GM19023 (cell line): ENCODE measurements around the gene VPS37C.

Experiments used
- ATAC-seq: cut with Tn5 transposase; IDR thresholded peaks from one replicate; pipeline ENCODE4 v1.9.1; 2021; ENCODE audit warnings: mild to moderate bottlenecking, moderate library complexity; ENCODE audit not compliant: unreplicated experiment

Gene VPS37C

DNA sequence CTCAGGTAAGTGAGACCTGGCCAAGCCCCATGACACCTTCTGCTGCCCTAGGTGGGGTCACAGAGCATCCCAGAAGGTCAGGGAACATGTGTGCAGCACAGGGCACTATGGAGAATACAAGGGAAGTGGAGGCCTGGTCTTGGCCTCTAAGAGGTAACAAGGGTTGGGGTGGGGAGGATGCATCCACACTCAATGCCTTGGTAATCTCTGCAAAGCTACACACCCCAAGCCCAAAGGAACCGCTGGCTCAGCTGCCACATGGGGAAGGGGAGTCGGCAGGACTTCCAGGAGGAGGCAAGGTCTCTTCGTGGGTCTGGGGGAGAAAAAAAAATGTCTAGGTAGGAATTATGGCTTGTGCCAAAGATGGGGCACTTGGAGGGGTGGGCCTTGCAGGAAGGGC is 41.7 kb downstream of the VPS37C start:
- ATAC-seq: no peak

DNA sequence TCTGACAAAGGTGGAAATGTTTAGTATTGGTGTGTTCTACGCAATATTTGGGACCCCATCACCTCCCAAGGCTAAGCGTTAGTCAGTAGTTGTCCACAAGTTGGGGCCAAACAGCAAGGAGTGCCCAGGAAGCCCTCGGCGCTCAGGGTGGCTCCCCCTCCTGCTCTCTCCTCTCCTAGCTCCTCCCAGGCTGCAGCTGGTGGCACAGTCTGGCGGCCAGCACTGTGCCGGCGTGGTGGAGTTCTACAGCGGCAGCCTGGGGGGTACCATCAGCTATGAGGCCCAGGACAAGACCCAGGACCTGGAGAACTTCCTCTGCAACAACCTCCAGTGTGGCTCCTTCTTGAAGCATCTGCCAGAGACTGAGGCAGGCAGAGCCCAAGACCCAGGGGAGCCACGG is 42.2 kb downstream of the VPS37C start:
- ATAC-seq: no peak

DNA sequence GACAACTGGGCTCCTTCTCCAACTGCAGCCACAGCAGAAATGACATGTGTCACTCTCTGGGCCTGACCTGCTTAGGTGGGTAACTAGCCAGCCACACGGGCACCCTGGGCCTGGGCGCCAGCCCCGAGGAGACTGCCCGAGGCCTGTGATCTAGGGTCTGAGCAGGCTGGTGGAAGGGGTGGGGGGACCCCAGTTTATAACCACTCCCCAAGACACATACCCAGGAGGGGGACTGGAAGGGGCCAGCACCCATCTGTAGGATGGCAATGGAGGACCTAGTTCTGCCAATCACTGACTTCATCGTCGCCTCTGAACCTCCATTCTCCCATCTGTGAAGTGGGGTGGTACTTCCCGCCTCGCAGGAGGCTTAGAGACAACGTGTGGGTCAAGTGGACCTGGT is 42.8 kb downstream of the VPS37C start:
- ATAC-seq: no peak

DNA sequence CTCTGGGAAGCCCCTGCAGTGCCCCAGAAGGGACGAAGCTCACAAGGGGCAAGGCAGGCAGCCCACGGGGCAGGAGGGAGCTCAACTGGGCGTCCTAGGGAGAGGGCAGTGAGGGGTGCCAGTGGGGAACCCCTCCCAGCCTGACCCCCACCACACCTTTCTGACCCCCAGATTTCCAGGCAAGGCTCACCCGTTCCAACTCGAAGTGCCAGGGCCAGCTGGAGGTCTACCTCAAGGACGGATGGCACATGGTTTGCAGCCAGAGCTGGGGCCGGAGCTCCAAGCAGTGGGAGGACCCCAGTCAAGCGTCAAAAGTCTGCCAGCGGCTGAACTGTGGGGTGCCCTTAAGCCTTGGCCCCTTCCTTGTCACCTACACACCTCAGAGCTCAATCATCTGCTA is 43.2 kb downstream of the VPS37C start:
- no peak for ATAC-seq

DNA sequence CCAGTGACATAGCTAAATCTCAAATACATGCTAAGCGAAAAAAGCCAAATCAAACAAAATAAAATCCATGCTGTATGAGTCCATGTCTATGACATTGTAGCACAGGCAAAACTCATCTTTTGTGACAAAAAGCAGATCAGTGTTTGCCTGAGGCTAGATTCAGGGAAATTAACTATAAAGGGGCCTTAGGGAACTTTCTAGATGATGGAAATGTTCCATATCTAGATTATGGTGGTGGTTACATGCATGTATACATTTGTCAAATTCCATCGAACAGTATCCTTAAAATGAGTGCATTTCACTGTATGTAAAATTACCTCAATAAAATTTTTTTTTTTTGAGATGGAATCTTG is 44.1 kb downstream of the VPS37C start:
- no peak for ATAC-seq

DNA sequence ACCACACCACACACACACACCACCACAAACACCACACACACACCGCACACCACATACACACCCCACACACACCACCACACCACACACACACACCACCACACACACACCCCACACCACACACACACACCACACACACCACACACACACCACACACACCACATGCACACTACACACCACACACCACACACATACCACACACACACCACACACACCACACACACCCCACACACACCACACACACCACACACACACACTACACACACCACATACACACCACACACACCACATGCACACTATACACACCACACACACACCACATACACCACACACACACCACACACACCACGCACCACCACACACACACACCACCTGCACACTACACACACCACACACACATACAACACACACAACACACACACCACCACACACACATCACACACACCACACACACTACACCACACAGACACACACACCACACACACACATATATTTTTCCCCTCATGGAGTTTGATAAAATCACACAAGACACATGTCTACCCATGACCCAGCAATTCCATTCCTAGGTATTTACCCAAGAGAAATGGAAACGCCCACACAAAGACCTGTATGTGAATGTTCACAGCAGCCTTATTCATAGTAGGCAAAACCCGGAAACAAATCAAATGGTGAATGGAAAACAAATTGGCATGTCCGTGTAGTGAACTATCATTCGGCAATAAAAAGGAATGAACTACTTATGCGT is 44.6 kb downstream of the VPS37C start:
- ATAC-seq: no peak

DNA sequence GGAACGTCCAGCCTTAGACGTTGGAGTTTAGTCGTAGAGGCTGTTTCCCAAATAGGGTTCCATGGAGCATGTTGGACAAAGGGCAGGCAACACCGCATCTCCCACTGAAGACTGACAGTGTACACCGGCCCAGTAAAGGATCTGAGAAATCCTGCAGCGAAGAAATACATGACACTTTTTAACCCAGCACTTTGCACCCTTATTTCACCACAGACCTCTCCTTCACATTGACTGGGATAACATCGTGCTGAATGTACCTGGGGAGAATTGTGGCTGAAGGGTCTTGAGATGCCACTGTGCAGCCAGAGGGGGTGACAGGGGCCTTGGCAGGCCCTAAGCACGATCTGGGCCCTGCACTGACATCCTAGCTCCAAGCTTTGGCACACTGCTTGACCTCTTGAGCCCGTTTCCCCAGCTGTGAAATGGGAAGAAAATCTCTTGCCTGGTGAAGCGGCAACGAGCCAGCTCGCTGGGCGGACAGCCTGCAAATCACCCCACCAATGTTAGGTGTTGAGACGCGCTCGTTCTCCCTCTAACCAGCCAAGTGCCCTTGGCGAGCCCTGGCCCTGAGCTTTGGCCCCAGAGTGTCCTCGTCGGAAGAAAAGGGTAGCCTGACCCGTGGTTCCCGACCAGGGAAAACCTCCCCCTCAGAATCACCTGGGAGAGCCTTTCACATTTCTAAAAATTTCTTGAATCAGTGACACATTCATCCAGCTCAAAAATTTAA is 45.6 kb downstream of the VPS37C start:
- no peak for ATAC-seq

DNA sequence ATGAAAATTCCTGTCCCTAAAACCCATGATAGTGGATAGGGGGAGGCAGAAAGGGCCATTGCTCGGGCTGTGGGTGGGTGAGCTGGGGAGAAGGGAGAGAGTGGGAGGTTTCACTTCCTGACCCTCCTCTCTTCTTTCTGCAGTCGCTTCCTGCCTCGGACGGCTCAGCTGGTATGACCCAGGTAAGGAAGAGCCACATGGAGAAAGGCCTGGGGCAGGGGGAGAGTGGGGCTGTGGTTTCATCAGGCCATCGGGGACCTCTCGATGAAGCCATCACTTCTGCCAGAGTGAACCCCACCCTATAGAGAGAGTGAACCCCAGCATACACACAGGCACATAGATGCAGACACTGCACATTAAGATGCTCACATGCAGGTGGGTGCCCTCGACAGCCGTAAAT is 46.3 kb downstream of the VPS37C start:
- no peak for ATAC-seq

DNA sequence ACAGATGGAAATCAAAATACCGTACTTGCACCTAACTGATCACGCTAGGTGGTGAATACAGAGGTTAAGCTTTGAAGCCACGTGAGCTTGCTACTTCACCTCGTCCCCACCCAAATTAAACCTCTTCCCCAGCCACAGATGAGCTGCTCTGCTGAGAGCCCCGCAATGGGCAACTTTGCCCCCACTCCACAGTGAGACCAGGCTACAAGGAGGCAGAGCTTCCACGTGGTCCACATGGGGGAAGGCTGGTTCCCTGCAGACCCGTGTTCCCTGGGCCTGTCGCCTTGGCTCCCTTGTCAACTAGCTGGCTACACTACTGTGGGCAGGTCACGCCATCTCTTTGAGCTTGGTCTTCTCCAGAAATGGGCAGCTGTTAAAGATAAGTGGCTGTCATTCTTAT is 48.0 kb downstream of the VPS37C start:
- ATAC-seq: no peak

DNA sequence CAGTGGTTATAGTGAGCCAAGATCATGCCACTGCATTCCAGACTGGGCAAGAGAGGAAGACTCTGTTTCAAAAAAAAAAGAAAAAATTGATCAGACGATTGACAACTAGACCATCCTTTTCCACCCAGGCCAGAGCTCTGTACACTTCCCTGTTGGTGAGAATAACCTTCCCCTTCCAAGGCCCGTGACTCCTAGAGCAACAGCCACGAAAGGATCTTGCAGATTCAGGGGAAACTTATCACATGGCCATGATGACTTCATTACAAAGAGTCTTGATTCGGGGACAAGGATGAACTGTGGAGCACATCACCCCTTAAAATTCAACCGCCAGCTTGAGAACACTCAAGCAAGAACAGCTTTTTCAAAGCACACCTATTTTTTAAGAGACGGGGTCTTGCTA is 48.7 kb downstream of the VPS37C start:
- ATAC-seq: no peak

DNA sequence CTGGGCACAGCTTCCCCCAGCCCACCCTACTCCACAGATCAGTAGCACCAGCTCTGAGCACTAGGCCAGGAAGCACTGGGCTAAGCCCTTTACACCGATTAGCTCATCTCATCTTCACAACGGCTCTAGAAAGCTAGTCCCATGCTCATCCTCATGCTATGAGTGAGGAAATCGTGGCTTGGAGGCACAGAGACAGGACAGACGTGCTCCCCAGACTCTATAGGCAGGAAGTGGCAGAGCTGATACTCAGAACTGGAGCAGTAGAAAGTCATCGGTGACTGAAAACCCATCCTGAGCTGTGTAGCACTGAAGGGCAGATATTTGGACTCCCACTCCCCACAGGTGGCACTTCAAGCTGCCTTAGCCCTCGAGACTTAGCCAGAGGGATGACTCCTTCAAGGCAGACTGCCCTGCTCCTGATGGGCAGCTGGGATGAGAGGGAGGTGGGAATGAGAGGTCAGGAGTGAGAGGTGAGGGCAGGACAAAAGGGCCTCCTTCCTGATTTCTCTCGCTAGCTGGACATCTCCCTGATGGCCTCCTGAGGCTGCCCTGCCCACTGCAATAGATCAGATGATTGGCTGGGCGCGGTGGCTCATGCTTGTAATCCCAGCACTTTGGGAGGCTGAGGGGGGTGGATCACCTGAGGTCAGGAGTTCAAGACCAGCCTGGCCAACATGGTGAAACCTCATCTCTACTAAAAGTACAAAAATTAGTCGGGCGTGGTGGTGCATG is 49.3 kb downstream of the VPS37C start:
- ATAC-seq: no peak

DNA sequence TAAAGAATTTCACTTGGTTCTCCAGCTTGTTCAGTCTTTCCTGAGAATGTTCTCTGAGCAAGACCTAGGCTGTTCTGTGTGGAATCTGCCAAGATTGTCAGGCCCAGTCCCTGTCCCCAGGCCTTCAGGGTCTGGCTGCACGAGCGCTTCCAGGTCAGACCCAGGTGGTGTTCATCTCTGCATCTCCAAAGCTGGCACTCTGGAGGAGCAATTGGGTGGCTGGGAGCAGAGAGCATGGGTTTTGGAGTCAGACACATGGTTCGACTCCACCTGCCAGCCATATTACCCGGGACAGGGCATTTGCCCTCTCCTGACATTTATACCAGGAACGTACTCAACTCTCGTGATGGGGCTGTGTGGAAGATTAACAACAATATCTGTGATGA is 50.2 kb downstream of the VPS37C start:
- no peak for ATAC-seq

DNA sequence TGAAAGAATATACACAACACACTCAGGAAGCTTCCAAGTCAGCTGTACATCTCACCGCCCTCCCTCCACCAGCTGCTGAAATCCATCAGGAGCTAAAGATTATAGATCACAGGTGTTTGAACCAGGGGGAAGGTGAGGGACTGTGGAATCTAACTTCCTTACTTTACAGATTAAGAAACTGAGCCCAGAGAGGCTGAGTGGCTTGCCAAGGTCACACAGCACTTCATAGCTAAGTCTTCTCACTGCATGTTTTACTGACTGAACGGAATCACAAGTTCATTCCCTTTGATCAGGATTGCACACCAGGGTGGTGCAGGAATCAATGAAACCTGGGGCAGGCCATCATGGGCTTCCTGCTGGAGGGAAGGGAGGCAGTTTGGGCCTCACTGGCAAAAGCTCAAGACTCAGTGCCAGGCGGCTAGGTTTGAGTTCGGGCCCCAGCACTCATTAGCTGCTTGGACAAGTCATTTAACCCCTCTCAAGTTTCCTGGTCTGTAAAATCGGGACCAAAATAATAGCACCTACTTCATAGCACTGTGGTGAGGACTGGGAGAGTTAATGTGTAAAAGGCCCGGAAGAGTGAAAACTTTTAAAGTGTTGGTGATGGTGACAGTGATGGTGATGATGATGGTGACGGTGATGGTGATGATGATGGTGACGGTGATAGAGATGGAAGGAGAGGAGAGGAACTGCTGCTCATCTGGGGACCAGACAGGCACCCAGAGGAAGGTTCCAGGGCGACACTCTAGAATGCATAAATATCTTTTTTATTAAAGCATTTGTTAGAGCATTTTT is 50.8 kb downstream of the VPS37C start:
- no peak for ATAC-seq

DNA sequence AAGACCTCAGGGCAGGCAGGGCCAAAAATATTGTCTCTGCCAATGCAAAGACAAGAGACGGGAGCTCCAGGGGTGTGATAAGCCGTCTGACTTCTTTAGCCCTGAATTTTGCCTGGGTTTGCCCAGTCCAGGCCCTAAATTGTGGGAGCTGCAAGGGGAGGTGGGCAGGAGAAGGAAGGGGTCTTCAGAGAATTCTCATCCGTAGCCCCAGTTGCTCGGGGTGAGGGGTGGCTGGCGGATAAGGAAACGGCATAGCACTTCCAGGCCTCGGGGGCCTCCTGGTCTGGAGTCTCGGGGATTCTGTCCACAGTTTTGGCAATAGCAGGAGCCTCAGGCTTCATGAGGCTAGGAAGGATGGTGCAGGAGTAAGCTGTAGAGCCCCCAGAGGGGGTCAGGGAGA is 51.6 kb downstream of the VPS37C start:
- no peak for ATAC-seq

DNA sequence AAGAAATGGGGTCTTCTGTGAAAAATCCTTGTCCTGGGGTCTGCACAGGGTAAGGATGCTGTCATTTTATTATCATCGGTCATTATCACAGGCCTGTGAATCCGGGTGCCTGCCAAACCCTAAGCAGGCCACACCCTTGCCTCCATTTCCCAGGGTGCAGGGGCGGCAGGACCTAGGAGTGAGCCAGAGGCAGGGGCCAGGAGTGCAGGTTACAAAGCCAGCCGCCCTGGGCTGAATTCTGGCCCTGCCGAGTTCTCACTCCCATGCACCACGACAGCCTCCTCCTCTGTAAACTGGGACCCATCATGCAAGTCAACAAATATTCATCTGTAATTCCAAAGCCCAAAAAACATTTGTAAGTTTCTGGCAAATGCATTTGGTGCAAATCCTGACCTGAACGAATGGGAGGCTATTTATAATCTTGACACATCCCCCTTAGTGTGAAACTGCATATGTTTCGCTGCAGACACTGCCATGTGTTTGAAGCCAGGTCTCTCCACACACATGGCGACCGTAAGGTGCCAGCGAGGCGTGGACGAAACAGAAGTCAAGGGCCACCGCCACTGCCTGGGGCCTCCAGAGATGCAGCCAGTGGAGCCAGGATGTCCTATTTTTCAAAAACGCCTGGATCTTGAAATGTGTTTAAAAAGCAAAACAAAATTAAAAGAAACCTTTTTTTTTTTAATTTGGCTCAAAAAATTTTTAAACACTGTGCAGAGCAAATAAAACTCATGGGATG is 52.2 kb downstream of the VPS37C start:
- ATAC-seq: no peak

DNA sequence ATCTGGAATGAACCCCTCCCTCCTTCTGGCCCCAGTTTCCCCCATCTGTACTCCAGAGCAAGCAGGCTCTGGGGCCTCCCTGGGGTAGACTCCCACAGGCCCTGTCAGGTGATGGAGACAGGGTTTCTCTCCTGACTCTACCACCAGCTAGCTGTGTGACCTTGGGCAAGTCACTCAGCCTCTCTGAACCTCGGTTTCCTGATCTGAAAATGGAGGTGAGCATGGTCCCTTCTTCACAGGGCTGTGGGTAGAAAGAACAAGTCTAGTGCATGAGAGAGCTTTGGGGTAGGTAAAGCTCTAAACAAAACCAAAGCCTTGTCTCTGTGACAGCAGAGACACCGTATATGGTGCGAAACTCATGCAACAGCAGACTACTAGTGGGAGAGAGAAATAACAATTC is 53.3 kb downstream of the VPS37C start:
- no peak for ATAC-seq

DNA sequence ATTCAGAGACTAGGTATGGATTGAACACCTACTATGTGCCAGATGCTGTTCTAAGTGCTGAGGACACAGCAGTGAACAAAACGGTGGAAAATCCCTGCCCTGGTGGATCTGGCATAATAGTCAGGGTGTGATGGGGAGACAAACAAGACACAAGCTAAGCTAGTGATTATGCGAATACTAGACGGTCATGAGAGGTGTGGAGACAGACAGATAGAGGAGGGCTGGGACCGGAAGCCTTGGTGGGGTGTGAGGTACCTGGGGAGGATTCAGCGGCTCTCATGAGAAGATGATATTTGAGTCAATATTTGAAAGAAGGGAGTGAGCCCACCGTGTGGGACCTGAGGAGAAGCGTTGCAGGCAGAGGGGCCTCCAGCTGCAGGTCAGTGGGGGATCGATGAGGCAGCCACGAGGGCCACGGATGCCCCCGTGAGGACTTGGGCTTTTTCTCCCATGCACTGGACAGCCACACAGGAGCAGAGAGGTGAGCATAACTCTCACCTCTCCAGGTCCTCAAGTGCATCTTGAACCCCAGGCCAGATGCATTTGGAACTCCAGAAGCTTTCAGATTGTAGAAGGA is 54.2 kb downstream of the VPS37C start:
- ATAC-seq: no peak

DNA sequence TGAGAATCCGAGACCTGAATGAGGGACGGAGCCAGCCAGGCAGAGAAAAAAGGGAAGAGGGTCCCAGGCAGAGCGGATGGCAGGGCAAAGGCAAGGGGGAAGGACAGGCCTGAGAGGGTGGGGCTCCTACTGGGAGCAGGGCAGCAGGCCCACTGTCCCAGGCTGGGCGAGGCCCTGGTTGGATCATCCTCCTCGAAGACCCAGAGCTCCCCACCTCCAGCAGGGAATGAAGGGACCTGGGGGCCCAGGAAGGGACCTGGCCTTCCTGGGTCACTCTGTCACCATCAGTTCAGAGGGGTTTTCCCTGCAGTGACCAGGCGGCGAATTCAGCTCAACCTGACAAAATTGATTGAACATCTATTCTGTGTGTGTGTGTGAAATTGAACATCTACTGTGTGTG is 54.9 kb downstream of the VPS37C start:
- no peak for ATAC-seq

DNA sequence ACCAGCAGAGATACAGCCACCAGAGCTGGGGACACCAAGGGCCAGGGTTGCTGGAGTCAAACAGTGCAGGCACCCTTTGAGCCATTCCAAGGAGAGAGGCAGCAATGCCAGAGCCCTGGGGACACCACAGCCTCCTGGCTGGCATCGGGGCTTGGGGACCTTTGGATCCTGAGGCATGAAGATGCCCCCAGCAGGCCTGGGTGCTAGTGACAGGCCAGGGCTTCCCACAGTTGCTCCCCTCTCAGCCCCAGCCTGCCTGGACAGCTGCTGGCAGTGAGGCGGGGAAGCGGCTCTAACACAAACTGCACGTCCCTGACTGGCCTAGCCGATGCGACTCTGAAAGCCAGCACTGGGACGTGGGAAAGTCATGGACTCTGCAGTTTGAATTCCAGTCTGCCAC is 56.3 kb downstream of the VPS37C start:
- ATAC-seq: no peak

DNA sequence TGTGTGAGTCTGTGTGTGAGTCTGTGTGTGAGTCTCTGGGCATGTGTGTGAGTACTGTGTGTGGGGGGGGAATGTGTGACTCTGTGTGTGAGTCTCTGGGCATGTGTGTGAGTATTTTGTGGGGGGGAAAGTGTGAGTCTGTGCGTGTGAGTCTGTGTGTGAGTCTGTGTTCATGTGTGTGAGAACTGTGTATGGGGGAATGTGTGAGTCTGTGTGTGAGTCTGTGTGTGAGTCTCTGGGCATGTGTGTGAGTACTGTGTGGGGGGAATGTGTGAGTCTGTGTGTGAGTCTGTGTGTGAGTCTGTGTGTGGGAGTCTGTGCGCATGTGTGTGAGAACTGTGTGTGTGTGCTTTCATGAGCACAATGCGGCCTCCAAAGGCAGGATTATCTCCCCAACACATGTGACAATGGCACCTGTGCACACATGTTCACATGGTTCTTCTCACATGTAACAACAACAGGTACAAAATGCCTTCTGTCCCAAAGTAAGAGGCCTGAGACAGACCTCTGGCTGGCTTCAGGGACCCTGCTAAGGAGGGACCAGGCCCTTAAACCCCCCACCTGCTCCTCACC is 57.3 kb downstream of the VPS37C start:
- ATAC-seq: no peak
